HG03064 (cell line): ENCODE measurements around the gene VPS26B.
"Not testable (repeated sequence)": the region's sequence is repeated elsewhere in the genome, so short reads cannot be mapped to it uniquely, and the experiment has no call there.

Experiments used
- ATAC-seq: cut with Tn5 transposase; IDR thresholded peaks from one replicate; pipeline ENCODE4 v1.9.1; 2021; ENCODE audit warnings: low read depth; ENCODE audit not compliant: unreplicated experiment

Gene VPS26B

GRCh38 chr11:134276396-134277182 is 52.1 kb downstream of the VPS26B start:
- no peak for ATAC-seq

GRCh38 chr11:134277183-134278001 is 52.9 kb downstream of the VPS26B start:
- ATAC-seq = no peak

GRCh38 chr11:134278356-134278755 is 53.9 kb downstream of the VPS26B start:
- ATAC-seq = no peak

- ATAC-seq = not testable (repeated sequence)
These were observed 57.2 kb downstream of the VPS26B start for GRCh38 chr11:134281635-134282034.

GRCh38 chr11:134282121-134283045 is 57.9 kb downstream of the VPS26B start:
- no peak for ATAC-seq

- no peak for ATAC-seq
These were observed 59.2 kb downstream of the VPS26B start for GRCh38 chr11:134283461-134284230.

GRCh38 chr11:134284349-134284748 is 59.9 kb downstream of the VPS26B start:
- ATAC-seq = not testable (repeated sequence)

- ATAC-seq = no peak
These were observed 63.1 kb downstream of the VPS26B start for GRCh38 chr11:134287561-134287960.

- no peak for ATAC-seq
These were observed 64.0 kb downstream of the VPS26B start for GRCh38 chr11:134288486-134288885.

- no peak for ATAC-seq
These were observed 64.7 kb downstream of the VPS26B start for GRCh38 chr11:134289167-134289566.

GRCh38 chr11:134289789-134290188 is 65.3 kb downstream of the VPS26B start:
- no peak for ATAC-seq

- ATAC-seq = no peak
These were observed 66.2 kb downstream of the VPS26B start for GRCh38 chr11:134290646-134291045.

- ATAC-seq = no peak
These were observed 66.7 kb downstream of the VPS26B start for GRCh38 chr11:134291196-134291595.

- ATAC-seq = no peak
These were observed 68.2 kb downstream of the VPS26B start for GRCh38 chr11:134292661-134293060.

GRCh38 chr11:134293119-134294113 is 68.9 kb downstream of the VPS26B start:
- no peak for ATAC-seq

GRCh38 chr11:134294664-134295063 is 70.2 kb downstream of the VPS26B start:
- ATAC-seq = no peak
